GM12878 (cell line): ENCODE results near the gene NFKBIB. TPM values are rescaled to one million over a fixed set of nuclear protein-coding genes. Genes with fewer than 3 reads are reported as not detected.
A peak's percentile ranks its signal among the peaks of the same experiment; 100 is the strongest.

Experiments
- CBX5 ChIP-seq: sonication (generic); IDR thresholded peaks from 2 replicates; pipeline ENCODE4 v1.6.1; 2016; ENCODE audit warnings: low read depth, moderate library complexity, mild to moderate bottlenecking, inconsistent platforms
- DPF2 ChIP-seq: fragments of 450-650 bp; IDR thresholded peaks from 2 replicates; pipeline ENCODE4 v1.6.1; 2017; ENCODE audit warnings: mild to moderate bottlenecking
- EP300 ChIP-seq, 2 experiments: fragments of 150-350 bp in 1 of 2; IDR thresholded peaks; 2 replicates each; pipeline ENCODE4 v1.6.1; 2011 to 2012; ENCODE audit warnings: low read depth in 2 of 2, low read length in 2 of 2, borderline replicate concordance in 1 of 2, improper control_type of control experiment in 1 of 2, inconsistent platforms in 1 of 2; ENCODE audit not compliant: control insufficient read depth in 1 of 2
- FOXM1 ChIP-seq: IDR thresholded peaks from 2 replicates; pipeline ENCODE4 v1.6.1; 2012; ENCODE audit warnings: low read depth, mild to moderate bottlenecking, inconsistent platforms, low read length, moderate library complexity
- HDAC2 ChIP-seq: fragments of 200-600 bp; sonication (generic); IDR thresholded peaks from 2 replicates; pipeline ENCODE4 v1.6.1; 2017
- IKZF1 ChIP-seq: fragments of 450-650 bp; conservative IDR thresholded peaks from 2 replicates; pipeline ENCODE4 v1.6.1; 2017; ENCODE audit warnings: antibody characterized with exemption, mild to moderate bottlenecking
- KDM1A ChIP-seq: fragments of 200-600 bp; sonication (generic); IDR thresholded peaks from 2 replicates; pipeline ENCODE4 v1.6.1; 2016; ENCODE audit warnings: borderline replicate concordance
- KLF5 ChIP-seq: fragments of 450-650 bp; IDR thresholded peaks from 2 replicates; pipeline ENCODE4 v1.6.1; 2014; ENCODE audit warnings: mild to moderate bottlenecking; ENCODE audit not compliant: partially characterized antibody
- NFYA ChIP-seq: IDR thresholded peaks from 2 replicates; pipeline ENCODE4 v1.6.1; 2011; ENCODE audit warnings: low read depth, mild to moderate bottlenecking, low read length, improper control_type of control experiment, borderline replicate concordance
- POU2F2 ChIP-seq: IDR thresholded peaks from 3 replicates; pipeline ENCODE4 v1.6.1; 2011; ENCODE audit warnings: low read depth, mild to moderate bottlenecking, low read length, borderline replicate concordance
- SIN3A ChIP-seq: IDR thresholded peaks from 2 replicates; pipeline ENCODE4 v1.6.1; 2012; ENCODE audit warnings: low read depth, low read length, improper control_type of control experiment
- SMAD1 ChIP-seq: fragments of 450-650 bp; IDR thresholded peaks from 2 replicates; pipeline ENCODE4 v1.6.1; 2018; ENCODE audit warnings: mild to moderate bottlenecking, low read depth; ENCODE audit not compliant: partially characterized antibody
- SMAD5 ChIP-seq: IDR thresholded peaks from 2 replicates; pipeline ENCODE4 v1.6.1; 2016; ENCODE audit warnings: antibody characterized with exemption, low read depth
- SRF ChIP-seq, 2 experiments: IDR thresholded peaks; 2 replicates each; pipeline ENCODE4 v1.6.1; 2011; ENCODE audit warnings: low read depth in 2 of 2, low read length in 2 of 2, mild to moderate bottlenecking in 1 of 2, moderate library complexity in 1 of 2
- SUPT20H ChIP-seq: IDR thresholded peaks from 2 replicates; pipeline ENCODE4 v1.6.1; 2011; ENCODE audit warnings: low read depth, mild to moderate bottlenecking, low read length, moderate library complexity, borderline replicate concordance; ENCODE audit not compliant: control insufficient read depth
- ZBTB33 ChIP-seq: fragments of 450-650 bp; IDR thresholded peaks from 2 replicates; pipeline ENCODE4 v1.6.1; 2017; ENCODE audit warnings: mild to moderate bottlenecking
- ZNF384 ChIP-seq: IDR thresholded peaks from 2 replicates; pipeline ENCODE4 v1.6.1; 2012; ENCODE audit warnings: low read depth, mild to moderate bottlenecking, low read length, improper control_type of control experiment, borderline replicate concordance
- ZNF687 ChIP-seq: fragments of 450-650 bp; IDR thresholded peaks from 2 replicates; pipeline ENCODE4 v1.6.1; 2017; ENCODE audit warnings: mild to moderate bottlenecking, moderate library complexity
- polyA plus RNA-seq, 11 experiments: library from polyadenylated mRNA; depleted of rRNA in 4 of 11; unstranded in 6 of 11; stranded (reverse) in 5 of 11; fragments of >200 nt; fragmentation: Nextera tagmentation in 4 of 11; fragmentation: Illumina TruSeq in 1 of 11; extraction: Ambion mirVana in 4 of 11; extraction: Trizol in 1 of 11; gene quantifications; 1 replicate in 1 of 11; 2 replicates in 10 of 11; pipeline versions ENCODE4 v1.2.1 to v1.2.3, GENCODE V29; 2011 to 2016; ENCODE audit warnings: inconsistent platforms in 2 of 11, missing spikeins in 2 of 11, low read depth in 1 of 11
- total RNA-seq, 4 experiments: library from RNA; depleted of rRNA in 3 of 4; stranded (reverse); fragments of >200 nt in 3 of 4; fragmentation: Illumina TruSeq in 1 of 4; extraction: Trizol in 1 of 4; gene quantifications; 2 replicates each; pipeline versions ENCODE4 v1.2.1 to v1.2.3, GENCODE V29; 2013 to 2021
- TF ChIP-seq, protein P1 (sequence below): fragments of 450-650 bp; IDR thresholded peaks from 2 replicates; pipeline ENCODE4 v1.6.1; 2017; ENCODE audit warnings: borderline replicate concordance

Gene NFKBIB
- total and polyA plus RNA-seq, 10 of the 15 experiments (the other 5 are each of a cell fraction or from before 2014, with no cell fraction given), result 1.2 to 60.9 (median 31.0) TPM

- TF ChIP-seq NFYA, result no peak
- no peak for TF ChIP-seq SMAD5
- TF ChIP-seq SUPT20H, result no peak
- no peak for TF ChIP-seq POU2F2
- no peak for TF ChIP-seq KDM1A
- TF ChIP-seq FOXM1, result no peak
- no peak for TF ChIP-seq DPF2
- no peak for TF ChIP-seq SRF (IDR thresholded peaks at IDR 0.05; ENCODE audit: low read depth in 2 of 2, low read length in 2 of 2)
- TF ChIP-seq, protein P1, sequence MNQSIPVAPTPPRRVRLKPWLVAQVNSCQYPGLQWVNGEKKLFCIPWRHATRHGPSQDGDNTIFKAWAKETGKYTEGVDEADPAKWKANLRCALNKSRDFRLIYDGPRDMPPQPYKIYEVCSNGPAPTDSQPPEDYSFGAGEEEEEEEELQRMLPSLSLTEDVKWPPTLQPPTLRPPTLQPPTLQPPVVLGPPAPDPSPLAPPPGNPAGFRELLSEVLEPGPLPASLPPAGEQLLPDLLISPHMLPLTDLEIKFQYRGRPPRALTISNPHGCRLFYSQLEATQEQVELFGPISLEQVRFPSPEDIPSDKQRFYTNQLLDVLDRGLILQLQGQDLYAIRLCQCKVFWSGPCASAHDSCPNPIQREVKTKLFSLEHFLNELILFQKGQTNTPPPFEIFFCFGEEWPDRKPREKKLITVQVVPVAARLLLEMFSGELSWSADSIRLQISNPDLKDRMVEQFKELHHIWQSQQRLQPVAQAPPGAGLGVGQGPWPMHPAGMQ, result no peak
- TF ChIP-seq EP300 (IDR thresholded peaks at IDR 0.05; ENCODE audit: borderline replicate concordance in 1 of 2, control insufficient read depth in 1 of 2, low read depth in 2 of 2, low read length in 2 of 2), result no peak
- TF ChIP-seq ZNF384, result no peak
- peak; percentile 60; the same call in 1 of the 2 replicates for TF ChIP-seq IKZF1
- TF ChIP-seq HDAC2, result no peak
- TF ChIP-seq KLF5, result no peak
- TF ChIP-seq CBX5, result no peak
- no peak for TF ChIP-seq ZBTB33
- TF ChIP-seq SIN3A, result no peak
- no peak for TF ChIP-seq SMAD1
- TF ChIP-seq ZNF687, result peak; percentile 53
Observed at GRCh38 chr19:38869160-38869835, 30.5 kb upstream of the NFKBIB start (continued).
